Bronchus fibroblast of lung (primary cell): ENCODE data around the gene RASD1. TPM values are rescaled to one million over a fixed set of nuclear protein-coding genes. Genes with fewer than 3 reads are reported as not detected.

ENCODE experiments used
- total RNA-seq: library from RNA; depleted of rRNA; stranded (reverse); fragments of >200 nt; gene quantifications from 2 replicates; pipeline ENCODE4 v1.2.3, GENCODE V29; 2015

RASD1 gene, protein sequence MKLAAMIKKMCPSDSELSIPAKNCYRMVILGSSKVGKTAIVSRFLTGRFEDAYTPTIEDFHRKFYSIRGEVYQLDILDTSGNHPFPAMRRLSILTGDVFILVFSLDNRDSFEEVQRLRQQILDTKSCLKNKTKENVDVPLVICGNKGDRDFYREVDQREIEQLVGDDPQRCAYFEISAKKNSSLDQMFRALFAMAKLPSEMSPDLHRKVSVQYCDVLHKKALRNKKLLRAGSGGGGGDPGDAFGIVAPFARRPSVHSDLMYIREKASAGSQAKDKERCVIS
- total RNA-seq = 0.30 and 0.84 TPM in 2 replicates

DNA sequence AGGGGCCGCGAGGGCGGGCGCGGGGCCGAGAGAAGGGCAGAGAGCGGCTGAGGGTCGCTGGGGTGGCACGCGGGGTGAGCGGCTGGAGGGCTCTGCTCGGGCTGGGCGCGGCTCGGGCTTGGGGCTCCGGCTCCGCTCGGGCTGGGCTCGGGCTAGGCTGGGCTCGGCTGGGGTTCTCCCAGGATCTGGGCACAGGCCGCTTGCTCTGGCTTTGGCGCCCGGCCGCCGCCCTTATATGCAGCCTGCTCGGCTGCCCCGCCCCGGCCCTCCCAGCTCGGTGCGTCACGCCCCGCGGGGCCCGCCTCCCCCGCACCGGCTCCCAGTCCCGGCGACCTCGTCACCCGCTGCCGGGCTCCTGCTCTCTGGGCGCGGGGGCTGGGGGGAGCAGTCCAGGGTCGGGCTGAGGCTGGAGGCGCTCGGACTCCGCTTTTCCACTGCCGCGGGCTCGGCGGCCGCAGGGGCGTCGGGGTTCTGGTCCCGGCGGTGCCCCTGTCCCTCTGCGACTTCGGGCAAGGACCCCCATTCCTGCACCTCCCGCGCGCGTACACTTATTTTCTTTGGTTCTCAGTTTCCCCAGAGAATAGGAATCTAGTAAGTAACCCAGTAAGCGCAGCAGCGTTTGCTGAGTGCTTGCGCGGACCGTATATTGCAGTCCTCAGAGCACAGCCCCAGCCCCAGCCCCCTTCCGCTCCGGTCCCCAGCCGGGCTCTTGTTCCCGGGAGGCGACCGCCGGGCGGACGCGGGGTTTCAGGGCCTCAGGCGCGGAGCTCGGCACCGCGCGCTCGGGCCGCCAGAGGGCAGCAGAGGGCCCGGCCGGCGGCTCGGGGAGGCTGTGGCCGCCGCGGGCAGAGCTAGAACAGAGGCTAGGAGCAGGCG, at the start of gene RASD1:
Gene RASD1, minus strand, starts transcription at position 207 of the 876 bp plus-strand sequence. CDS start 214 bp downstream, outside the sequence.

DNA sequence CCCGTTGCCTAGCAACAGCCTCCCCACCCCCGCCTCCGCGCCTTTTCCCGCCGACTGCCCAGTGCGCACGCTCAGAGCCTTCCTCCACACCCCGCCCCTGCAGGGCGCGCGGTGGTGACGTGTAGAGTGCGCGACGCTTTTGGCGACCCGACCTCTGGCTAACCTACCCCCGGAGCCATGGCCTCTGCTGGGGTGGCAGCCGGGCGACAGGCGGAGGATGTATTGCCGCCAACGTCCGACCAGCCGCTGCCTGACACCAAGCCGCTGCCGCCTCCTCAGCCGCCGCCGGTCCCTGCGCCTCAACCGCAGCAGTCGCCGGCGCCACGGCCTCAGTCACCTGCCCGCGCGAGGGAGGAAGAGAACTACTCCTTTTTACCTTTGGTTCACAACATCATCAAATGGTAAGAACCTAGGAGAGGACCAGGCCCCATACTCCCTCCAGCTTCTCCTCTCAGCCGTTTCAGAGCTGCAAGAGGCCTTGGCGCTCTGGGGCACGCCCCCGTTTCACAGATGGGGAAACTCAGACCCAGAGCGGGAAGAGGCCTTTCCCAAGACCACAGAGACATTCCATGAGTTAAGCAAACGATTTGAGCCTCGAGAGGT, 19.2 kb downstream of the RASD1 start, which contains the start of gene MED9:
Gene MED9, plus strand, starts transcription at position 136 of the 603 bp plus-strand sequence. Its CDS starts 42 bp downstream, at position 178.

Other genes starting within 250 kb of the RASD1 start
- 118 and 122 TPM in 2 replicates for gene COPS3, start 215.1 kb downstream of the RASD1 start, total RNA-seq
- 1.2 and 2.5 TPM in 2 replicates for gene NT5M, start 193.0 kb downstream of the RASD1 start, total RNA-seq
- 9.5 and 14.8 TPM in 2 replicates for gene MED9, start 19.4 kb downstream of the RASD1 start, total RNA-seq
- 75.0 and 75.4 TPM in 2 replicates for gene PEMT, start 95.3 kb upstream of the RASD1 start, total RNA-seq
- gene RAI1, start 185.1 kb upstream of the RASD1 start, total RNA-seq = 10.1 and 14.6 TPM in 2 replicates